GM10248 (cell line): Measurements from ENCODE around the gene LENG8.
"Not testable (repeated sequence)": the region's sequence is repeated elsewhere in the genome, so short reads cannot be mapped to it uniquely, and the experiment has no call there.

Experiments used
- CTCF ChIA-PET: fragments of 300-600 bp; sonication (Branson Sonifier 250); formaldehyde crosslinking; extraction: SDS; loops from one replicate; lab custom pipeline; 2021; ENCODE audit warnings: antibody characterized with exemption; lab: Yijun Ruan, JAX
- POLR2A ChIA-PET: fragments of 350-650 bp; sonication (Branson Sonifier 250); formaldehyde crosslinking; extraction: SDS; loops from one replicate; lab custom pipeline; 2020; ENCODE audit warnings: antibody characterized with exemption; lab: Yijun Ruan, JAX
- DNase-seq: peaks from one replicate; pipeline ENCODE4 v3.0.0; 2012; ENCODE audit errors: extremely low spot score
- CTCF ChIP-seq: IDR thresholded peaks from 2 replicates; pipeline ENCODE4 v1.5.1; 2012; ENCODE audit warnings: mild to moderate bottlenecking, low read depth; ENCODE audit errors: extremely low read depth, missing control alignments, control extremely low read depth

LENG8 gene

DNA sequence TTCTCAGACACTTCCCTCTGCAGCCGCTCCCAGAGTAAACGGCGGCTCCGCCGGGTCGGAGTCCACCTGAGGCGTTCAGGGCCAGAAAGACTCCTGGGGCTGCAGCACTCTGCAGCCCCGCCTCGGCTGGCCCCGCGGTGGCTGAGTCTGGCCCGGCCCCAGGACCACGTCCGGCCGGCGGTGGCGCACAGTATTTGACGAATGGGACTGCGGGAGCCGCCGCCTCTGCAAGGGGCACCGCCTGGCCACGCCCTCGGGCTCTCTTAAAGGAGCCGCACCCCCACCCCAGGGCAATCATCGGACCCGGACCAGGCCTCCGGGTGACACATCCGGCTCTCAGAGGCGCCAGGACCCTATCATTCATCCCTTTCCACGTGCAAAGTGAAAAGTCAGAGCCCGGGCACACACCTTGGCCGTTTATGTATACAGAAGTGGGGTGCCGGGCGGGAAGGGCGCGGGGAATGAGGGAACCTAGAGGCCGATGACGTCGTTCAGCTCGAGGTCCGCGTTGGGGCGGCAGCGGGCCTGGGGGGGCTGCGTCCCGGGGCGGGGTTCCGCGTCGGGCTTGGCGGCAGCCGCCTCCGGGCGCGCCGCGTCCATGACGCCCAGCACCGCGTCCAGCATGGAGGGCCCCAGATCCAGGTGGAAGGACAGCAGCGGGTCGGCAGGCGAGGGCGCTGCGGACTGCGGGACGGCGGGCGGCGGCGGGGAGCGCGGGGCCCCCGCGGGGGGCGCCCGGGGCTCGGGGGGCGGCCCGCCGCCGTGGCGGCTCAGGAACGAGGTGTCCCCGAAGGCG, 15.8 kb downstream of the LENG8 start:
- ChIA-PET POLR2A (no interaction called here), CTCF (interaction anchor here (1.2 kb wide), 1 partner anchor 210 kb away, joined by 4 read pairs; no protein-coding TSS in a partner anchor)
- peak; percentile 7 for TF ChIP-seq CTCF
- DNase-seq, result peak; percentile 89

- TF ChIP-seq CTCF, result no peak
- CTCF ChIA-PET, result interaction anchor here (1.2 kb wide), 2 partner anchors 12 to 209 kb away, joined by 4 read pairs; no protein-coding TSS in a partner anchor
- DNase-seq, result no peak
- POLR2A ChIA-PET, result no interaction called here
These were observed 16.6 kb downstream of the LENG8 start for GRCh38 chr19:54465426-54466109.

DNA sequence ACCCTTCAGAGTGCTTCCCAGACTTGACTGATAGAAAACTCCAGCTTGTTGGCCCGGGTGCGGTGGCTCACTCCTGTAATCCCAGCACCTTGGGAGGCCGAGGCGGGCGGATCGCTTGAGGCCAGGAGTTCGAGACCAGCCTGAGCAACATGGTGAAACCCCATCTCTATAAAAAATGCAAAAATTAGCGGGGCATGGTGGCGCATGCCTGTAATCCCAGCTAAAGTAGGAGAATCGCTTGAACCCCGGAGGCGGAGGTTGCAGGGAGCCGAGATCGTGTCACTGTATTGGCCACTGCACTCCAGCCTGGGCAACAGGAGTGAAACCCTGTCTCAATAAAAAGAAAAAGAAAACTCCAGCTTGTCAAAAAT, 17.1 kb downstream of the LENG8 start:
- POLR2A ChIA-PET, DNase-seq: not testable (repeated sequence)
- CTCF ChIA-PET, result interaction anchor here (1.2 kb wide), 2 partner anchors 12 to 208 kb away, joined by 4 read pairs; no protein-coding TSS in a partner anchor

DNA sequence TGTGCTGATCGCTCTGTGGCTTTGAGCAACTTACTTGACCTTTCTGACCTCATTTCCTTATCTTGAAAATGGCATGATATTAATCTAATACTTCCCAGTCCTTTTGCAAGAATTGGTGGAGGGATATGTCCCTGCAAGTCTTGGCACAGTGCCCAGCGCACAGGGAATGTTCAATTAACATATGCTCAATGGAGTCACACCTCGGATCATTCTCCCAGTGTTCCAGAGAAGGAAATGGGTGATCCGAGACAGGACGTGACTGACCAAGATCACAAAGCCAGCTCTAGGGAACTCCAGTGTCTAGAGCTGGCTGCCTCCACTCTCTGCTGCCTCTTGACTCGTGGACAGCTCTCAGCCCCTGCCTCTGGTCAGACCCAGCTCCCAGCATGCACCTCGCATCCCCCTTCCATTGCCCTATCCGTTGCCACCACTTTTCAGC, 20.5 kb downstream of the LENG8 start:
- ChIA-PET POLR2A (interaction anchor here (1.4 kb wide), 1 partner anchor 938 kb away, joined by 5 read pairs; the partner anchor contains the start of gene UBE2S), CTCF (interaction anchor here (0.8 to 1.4 kb wide), 3 partner anchors 8 to 205 kb away, joined by 3 to 5 read pairs (median 4); no protein-coding TSS in a partner anchor)
- no peak for TF ChIP-seq CTCF
- no peak for DNase-seq

DNA sequence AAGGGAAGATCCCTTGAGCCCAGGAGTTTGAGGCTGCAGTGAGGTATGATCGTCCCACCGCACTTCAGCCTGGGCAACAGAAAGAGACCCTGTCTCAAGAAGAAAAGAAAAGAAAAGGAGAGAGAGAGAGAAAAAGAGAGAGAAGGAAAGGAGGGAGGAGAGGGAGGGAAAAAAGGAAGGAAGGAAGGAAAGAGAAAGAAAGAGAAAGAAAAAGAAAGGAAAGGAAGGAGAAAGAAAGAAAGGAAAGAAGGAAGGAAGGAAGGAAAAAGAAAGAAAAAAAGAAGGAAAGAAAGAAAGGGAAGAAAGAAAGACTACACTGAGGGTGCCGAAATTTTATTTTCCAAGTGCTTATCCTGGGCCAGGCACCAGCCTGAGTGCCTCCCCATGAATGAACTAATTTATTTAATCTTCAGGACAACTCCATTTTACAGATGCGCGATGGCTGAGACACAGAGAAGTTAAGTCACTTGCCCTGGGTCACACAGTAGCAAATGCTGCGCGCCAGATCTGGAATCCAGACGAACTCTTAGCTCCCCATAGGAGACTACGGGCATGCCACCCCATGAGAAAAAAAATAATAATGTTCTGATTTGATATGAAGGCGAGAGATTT, 21.4 kb downstream of the LENG8 start:
- CTCF ChIA-PET, result interaction anchor here (0.8 to 1.6 kb wide), 4 partner anchors 7 to 205 kb away, joined by 3 to 5 read pairs (median 4); no protein-coding TSS in a partner anchor
- DNase-seq, result no peak
- no peak for TF ChIP-seq CTCF
- POLR2A ChIA-PET, result no interaction called here

GRCh38 chr19:54470991-54471782, 22.2 kb downstream of the LENG8 start:
- ChIA-PET POLR2A (no interaction called here), CTCF (interaction anchor here (1.6 kb wide), 1 partner anchor 10 kb away, joined by 4 read pairs; no protein-coding TSS in a partner anchor)
- peak; percentile 52 for DNase-seq
- TF ChIP-seq CTCF, result no peak
